Upper lobe of right lung (tissue), 1 donor: ENCODE results near the gene SLC41A3. TPM values are rescaled to one million over a fixed set of nuclear protein-coding genes. Genes with fewer than 3 reads are reported as not detected.

Experiments used
- ATAC-seq: fragments of 200-7000 bp; cut with Tn5 transposase; one replicate; pipeline ENCODE4 v1.9.1; 2020; ENCODE audit warnings: mild to moderate bottlenecking, moderate library complexity
- DNase-seq: peaks from one replicate; pipeline ENCODE4 v3.0.0-alpha.2; 2020
- H3K27ac ChIP-seq: fragments of 200-600 bp; one replicate; pipeline ENCODE4 v1.8.0; 2022
- H3K27me3 ChIP-seq: fragments of 200-600 bp; one replicate; pipeline ENCODE4 v1.8.0; 2022; ENCODE audit warnings: mild to moderate bottlenecking
- H3K36me3 ChIP-seq: fragments of 200-600 bp; one replicate; pipeline ENCODE4 v1.8.0; 2022
- H3K4me1 ChIP-seq: fragments of 200-600 bp; one replicate; pipeline ENCODE4 v1.8.0; 2022
- H3K4me3 ChIP-seq: fragments of 200-600 bp; one replicate; pipeline ENCODE4 v1.8.0; 2022; ENCODE audit warnings: mild to moderate bottlenecking
- H3K9me3 ChIP-seq: fragments of 200-600 bp; one replicate; pipeline ENCODE4 v1.8.0; 2022
- CTCF ChIP-seq: fragments of 200-600 bp; IDR thresholded peaks from one replicate; pipeline ENCODE4 v1.8.0; 2022; ENCODE audit warnings: antibody characterized with exemption
- intact Hi-C: fragments of 100-400 bp; cut with DNase I; formaldehyde crosslinking; loops from one replicate; pipeline ENCODE4 v1.11.0; 2022
- total RNA-seq: library from RNA; stranded (reverse); fragmentation: NEBNext Ultra II Directional; extraction: Animal tissue kit (Norgen Biotek cat#: 25700); gene quantifications from one replicate; pipeline ENCODE4 v1.2.1, GENCODE V29; 2021
- donor health status: DM: no; HTN: yes; CAD: no; lungs with severe emphysema.

Gene SLC41A3
- total RNA-seq, 1 donor from 2014 or later: 30.8 TPM

GRCh38 chr3:126053513-126053912, 30.4 kb downstream of the SLC41A3 start:
- TF ChIP-seq CTCF: no peak
- no peaks in the 10 kb centered on the region for H3K36me3 ChIP-seq
- no peaks in the 10 kb centered on the region for H3K4me1 ChIP-seq
- no peaks in the 10 kb centered on the region for H3K9me3 ChIP-seq
- H3K4me3 ChIP-seq: no peak overlapping the region
- H3K27ac ChIP-seq: no peak overlapping the region
- no peak for DNase-seq
- intact Hi-C loops: no loop called here
- ATAC-seq: no peak
- H3K27me3 ChIP-seq: no peaks in the 10 kb centered on the region

DNA sequence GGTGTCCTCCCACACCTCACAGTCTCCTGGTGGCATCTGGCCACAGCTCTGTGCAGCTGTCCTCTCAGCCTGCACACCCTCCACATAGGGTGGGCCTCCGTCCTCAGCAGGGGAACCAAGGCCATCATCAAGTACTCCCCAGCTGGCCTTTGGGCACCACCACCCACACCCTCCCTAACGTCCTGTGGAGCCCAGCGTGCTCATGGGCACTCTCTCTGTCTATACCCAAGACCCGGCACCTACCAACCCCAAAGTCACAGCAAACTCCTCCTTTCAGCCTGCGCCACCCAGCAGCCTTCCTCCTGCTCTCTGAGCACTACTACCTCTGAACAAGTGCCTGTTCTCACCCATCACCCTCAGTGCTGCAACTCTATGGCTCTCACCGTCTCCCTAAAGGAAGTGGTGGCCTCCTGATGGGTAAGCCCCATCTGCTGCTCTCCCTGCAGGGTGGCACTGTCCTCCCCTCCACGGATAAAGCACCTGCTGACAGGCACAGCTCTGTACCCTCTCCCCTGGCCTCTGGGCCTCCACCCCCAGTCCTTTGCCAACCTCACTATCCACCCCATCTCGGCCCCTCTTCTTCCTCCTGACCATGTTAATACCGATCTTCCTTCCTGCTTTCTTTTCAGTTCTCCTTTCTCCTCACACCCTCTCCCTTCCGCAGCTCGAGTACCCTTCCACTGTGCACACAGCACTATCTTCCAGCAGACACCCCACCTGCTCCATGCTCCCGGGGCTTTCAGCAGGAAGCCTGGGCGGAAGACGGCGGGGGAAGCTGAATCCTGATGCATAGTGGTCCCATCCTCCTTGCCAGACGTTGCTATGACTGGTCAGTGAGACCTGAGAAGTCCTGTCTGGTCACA, 31.5 kb downstream of the SLC41A3 start:
- ATAC-seq: no peak

DNA sequence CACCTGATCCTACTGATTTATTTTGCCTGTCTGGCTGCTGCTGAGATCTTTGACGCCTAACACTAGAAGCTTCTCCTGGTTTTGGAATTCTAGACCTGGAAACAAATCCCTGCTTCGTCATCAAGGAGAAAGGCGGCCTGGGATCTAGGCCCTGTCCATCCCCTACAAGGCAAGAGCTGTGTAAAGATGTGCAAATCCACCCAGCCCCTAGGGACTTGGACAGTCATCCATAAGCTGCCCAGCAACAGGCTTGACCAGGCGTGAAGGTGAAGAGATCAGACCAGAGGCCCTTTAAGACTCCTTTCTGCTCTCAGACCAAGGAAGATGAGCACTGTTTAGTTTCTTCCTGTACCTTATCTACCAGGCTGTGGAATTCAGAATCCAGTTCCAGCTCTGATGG, 32.2 kb downstream of the SLC41A3 start:
- H3K9me3 ChIP-seq: no peaks in the 10 kb centered on the region
- no peaks in the 10 kb centered on the region for H3K36me3 ChIP-seq
- ATAC-seq (no peak), DNase-seq (no peak)
- no peaks in the 10 kb centered on the region for H3K27me3 ChIP-seq
- intact Hi-C loops: no loop called here
- no peaks in the 10 kb centered on the region for H3K4me1 ChIP-seq
- H3K27ac ChIP-seq: no peak overlapping the region
- TF ChIP-seq CTCF: no peak
- H3K4me3 ChIP-seq: no peak overlapping the region

More for the DNA sequence above, 31.5 kb downstream of the SLC41A3 start:
- Histone ChIP-seq H3K36me3 (no peaks in the 10 kb centered on the region), H3K4me3 (no peak overlapping the region), H3K4me1 (no peaks in the 10 kb centered on the region), H3K27ac (no peak overlapping the region), H3K27me3 (no peaks in the 10 kb centered on the region), H3K9me3 (no peaks in the 10 kb centered on the region)
- DNase-seq: peak; percentile 56
- TF ChIP-seq CTCF: no peak
- intact Hi-C loops: no loop called here

GRCh38 chr3:126051234-126051633, 32.7 kb downstream of the SLC41A3 start:
- Histone ChIP-seq H3K27me3 (no peaks in the 10 kb centered on the region), H3K27ac (no peak overlapping the region), H3K4me1 (no peaks in the 10 kb centered on the region), H3K36me3 (no peaks in the 10 kb centered on the region), H3K9me3 (no peaks in the 10 kb centered on the region), H3K4me3 (no peak overlapping the region)
- intact Hi-C loops: no loop called here
- TF ChIP-seq CTCF: no peak
- ATAC-seq: no peak
- DNase-seq: no peak

- no peaks in the 10 kb centered on the region for H3K9me3 ChIP-seq
- no peaks in the 10 kb centered on the region for H3K4me1 ChIP-seq
- intact Hi-C loops: no loop called here
- H3K36me3 ChIP-seq: no peaks in the 10 kb centered on the region
- H3K27me3 ChIP-seq: no peaks in the 10 kb centered on the region
- DNase-seq (no peak), ATAC-seq (no peak)
- H3K4me3 ChIP-seq: no peak overlapping the region
- no peak overlapping the region for H3K27ac ChIP-seq
- no peak for TF ChIP-seq CTCF
These were observed 33.3 kb downstream of the SLC41A3 start for GRCh38 chr3:126050626-126051025.
